22Rv1 (cell line): ENCODE measurements around the gene AUTS2.

ENCODE experiments used
- ZFX ChIP-seq: fragments of 450-650 bp; IDR thresholded peaks from 2 replicates; pipeline ENCODE4 v1.6.1; 2017; ENCODE audit warnings: antibody characterized with exemption, borderline replicate concordance
- TF ChIP-seq, protein P1 (sequence below): fragments of 450-650 bp; IDR thresholded peaks from 2 replicates; pipeline ENCODE4 v1.5.1; 2017; ENCODE audit warnings: mild to moderate bottlenecking

DNA sequence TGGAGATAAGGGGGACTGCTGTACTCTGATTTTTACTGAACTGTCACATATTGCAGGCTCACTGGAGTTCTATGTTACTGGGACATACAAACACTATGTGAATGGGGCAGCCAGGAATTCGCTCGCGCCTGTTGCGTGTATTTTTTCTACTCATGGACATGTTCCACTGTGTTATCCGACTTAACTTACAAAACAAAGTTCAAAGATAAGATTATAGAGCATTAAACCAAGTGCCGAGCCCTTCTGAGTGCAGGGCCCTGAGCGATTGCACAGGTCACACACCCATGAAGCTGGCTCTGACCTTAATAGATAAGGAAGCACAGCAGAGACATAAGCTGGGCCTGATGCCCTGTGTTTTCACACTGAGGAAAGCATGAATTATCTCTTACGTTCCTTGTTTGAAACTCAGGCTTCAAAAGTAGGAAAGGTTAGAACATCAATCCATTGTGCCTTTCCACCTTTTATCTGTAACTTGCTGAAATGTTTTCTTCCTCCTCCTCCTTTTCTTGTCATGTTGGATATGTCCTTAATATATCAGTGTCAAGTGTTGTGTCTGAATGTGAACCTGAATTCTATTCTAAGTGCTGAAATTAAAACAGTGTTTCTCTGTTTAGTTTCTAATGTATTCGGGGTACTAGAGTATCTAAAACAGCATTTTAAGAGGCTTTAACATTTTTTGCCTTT is 273.8 kb downstream of the AUTS2 start:
- TF ChIP-seq, protein P1, sequence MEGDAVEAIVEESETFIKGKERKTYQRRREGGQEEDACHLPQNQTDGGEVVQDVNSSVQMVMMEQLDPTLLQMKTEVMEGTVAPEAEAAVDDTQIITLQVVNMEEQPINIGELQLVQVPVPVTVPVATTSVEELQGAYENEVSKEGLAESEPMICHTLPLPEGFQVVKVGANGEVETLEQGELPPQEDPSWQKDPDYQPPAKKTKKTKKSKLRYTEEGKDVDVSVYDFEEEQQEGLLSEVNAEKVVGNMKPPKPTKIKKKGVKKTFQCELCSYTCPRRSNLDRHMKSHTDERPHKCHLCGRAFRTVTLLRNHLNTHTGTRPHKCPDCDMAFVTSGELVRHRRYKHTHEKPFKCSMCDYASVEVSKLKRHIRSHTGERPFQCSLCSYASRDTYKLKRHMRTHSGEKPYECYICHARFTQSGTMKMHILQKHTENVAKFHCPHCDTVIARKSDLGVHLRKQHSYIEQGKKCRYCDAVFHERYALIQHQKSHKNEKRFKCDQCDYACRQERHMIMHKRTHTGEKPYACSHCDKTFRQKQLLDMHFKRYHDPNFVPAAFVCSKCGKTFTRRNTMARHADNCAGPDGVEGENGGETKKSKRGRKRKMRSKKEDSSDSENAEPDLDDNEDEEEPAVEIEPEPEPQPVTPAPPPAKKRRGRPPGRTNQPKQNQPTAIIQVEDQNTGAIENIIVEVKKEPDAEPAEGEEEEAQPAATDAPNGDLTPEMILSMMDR: no peak
- TF ChIP-seq ZFX: no peak
